HG02970 (cell line): ENCODE measurements around the gene EIF4B.

Experiments used
- ATAC-seq: cut with Tn5 transposase; IDR thresholded peaks from one replicate; pipeline ENCODE4 v1.9.1; 2021; ENCODE audit warnings: mild to moderate bottlenecking, moderate library complexity, moderate number of reproducible peaks; ENCODE audit not compliant: unreplicated experiment, low FRiP score

Gene EIF4B

DNA sequence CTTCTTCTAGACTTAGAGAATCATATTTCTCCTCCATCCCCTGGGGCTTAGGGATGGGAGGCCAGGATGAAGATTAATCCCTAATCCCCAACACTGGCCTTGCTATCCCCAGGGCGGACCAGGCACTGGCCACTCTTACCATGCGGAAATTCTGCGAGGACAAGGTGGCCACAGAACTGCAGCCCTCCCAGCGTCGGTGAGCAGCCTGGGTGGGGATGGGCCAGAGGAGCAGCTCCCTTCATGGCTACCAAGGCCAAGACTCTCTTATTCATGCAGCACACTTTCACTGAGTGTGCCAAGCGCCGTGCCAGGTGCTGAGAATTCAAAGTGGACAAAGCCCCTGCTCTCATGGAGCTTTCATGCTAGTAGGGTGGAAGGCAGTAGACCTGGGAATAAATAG is 50.6 kb downstream of the EIF4B start:
- ATAC-seq = no peak

DNA sequence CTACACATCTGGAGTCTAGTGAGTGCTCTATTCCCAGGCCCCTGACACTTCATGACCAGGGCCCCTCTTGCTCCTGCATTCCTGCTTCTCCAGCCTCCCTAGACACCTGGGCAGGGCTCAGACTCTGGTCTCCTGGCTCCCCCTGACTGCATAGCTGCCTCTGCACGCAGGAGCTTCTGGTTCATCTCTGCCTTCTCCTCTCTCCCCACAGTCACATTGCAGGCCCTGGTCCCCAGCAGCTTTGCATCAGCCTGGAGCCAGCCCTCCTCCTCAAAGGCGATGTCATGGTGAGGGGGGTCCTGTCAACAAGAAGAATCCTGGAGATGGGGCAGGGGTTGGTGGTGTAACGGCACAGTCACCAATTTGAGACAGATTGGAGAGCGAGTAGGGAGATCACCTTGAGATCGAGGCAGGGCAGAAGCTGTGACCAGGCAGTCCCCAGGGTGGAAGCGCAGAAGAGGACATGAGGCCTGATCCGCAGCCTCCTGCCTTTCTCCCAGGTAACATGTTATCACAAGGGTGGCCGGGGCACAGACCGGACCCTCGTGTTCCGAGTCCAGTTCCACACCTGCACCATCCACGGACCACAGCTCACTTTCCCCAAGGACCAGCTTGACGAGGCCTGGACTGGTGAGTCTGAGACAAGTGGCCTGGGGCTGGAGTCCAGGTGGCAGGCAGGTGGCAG is 51.7 kb downstream of the EIF4B start:
- no peak for ATAC-seq

- ATAC-seq = no peak
These were observed 52.6 kb downstream of the EIF4B start for GRCh38 chr12:53058674-53059433.

DNA sequence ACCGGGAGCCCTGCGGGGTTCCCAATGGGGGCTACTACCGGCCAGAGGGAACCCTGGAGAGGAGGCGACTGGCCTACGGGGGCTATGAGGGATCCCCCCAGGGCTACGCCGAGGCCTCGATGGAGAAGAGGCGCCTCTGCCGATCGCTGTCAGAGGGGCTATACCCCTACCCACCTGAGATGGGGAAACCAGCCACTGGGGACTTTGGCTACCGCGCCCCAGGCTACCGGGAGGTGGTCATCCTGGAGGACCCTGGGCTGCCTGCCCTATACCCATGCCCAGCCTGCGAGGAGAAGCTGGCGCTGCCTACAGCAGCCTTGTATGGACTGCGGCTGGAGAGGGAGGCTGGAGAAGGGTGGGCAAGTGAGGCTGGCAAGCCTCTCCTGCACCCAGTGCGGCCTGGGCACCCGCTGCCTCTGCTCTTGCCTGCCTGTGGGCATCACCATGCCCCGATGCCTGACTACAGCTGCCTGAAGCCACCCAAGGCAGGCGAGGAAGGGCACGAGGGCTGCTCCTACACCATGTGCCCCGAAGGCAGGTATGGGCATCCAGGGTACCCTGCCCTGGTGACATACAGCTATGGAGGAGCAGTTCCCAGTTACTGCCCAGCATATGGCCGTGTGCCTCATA is 53.3 kb downstream of the EIF4B start:
- no peak for ATAC-seq

GRCh38 chr12:53060064-53060720 is 53.9 kb downstream of the EIF4B start:
- ATAC-seq = no peak

GRCh38 chr12:53060721-53061276 is 54.5 kb downstream of the EIF4B start:
- ATAC-seq = no peak

DNA sequence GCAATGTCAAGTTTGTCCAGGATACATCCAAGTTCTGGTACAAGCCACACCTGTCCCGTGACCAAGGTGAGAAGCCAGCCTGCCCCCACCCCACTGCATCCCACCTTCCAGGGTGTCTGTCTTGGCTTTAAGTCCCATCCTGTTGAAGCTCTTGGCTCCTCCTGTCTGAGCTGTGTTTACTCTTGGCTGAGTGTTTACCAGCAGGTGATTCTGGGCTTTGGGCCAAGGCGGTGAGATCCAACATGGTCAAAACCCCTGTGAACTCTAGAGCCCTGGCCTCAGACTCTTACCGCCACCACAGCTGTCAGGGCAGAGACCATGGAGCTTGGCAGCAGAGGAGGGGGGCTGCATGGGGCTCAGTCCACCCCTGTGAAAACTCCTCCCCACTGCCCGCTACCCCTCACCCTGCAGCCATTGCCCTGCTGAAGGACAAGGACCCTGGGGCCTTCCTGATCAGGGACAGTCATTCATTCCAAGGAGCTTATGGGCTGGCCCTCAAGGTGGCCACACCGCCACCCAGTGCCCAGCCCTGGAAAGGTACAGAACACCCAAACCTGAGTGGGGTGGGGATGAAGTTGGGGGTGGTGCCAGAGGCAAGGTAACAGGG is 55.3 kb downstream of the EIF4B start:
- ATAC-seq = no peak

DNA sequence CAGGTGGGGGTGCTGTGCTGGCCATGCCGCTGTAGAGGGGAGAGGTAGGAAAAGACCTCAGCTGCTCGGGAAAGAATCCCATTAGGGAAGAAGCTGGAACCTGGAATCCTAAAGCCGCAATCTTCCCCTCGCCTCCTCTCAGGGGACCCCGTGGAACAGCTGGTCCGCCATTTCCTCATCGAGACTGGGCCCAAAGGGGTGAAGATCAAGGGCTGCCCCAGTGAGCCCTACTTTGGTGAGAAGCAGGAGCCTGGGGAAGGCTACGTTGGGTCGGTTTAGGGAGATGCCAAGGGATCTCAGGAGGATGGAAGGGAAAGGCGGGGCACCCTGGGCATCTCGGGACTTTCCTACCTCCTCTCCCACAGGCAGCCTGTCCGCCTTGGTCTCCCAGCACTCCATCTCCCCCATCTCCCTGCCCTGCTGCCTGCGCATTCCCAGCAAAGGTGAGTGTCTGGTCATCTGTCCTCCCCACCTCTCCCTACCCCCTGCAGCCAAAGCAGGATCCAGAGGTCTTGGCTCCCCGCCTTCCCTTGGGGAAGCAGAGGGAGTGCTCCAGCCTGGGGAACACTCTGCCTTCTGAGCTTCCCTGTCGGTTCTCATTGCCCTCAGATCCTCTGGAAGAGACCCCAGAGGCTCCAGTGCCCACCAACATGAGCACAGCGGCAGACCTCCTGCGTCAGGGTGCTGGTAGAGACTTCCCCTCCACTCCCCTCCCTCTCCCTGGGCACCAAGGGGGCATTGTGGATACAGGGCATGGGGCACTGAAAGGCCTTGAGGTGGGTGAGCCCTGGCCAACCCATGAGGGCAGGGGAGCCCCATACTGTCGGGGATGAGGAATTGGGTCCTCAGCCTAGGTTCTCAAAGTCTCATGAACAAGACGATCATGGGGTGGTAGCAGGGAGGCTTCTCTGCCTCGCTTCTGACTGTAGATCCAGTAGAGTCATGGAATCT is 56.0 kb downstream of the EIF4B start:
- no peak for ATAC-seq

DNA sequence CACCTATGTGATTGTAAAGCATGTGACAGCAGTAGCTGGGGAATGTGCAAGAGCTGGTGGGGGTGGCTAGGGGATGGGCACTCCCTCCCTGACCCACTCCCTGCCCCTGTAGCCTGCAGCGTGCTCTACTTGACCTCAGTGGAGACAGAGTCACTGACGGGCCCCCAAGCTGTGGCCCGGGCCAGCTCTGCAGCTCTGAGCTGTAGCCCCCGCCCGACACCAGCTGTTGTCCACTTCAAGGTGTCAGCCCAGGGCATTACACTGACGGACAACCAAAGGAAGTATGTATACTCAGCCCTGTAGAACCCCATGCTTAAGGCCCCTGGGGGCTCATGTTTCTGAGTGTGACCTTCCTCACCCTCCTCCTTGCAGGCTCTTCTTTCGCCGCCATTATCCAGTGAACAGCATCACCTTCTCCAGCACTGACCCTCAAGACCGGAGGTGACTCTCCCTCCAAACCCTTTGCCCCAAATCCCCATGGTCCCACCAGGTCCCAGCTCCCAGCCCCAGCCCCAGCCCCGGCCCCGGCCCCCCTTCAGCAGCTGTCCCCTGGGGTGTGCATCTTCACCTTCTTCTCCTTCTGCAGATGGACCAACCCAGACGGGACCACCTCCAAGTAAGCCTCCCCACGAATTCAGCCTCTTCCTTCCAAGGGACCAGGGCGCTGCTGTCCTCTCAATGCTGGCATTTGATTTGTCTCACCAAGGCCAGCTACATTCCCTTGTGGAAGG is 56.9 kb downstream of the EIF4B start:
- ATAC-seq = no peak

DNA sequence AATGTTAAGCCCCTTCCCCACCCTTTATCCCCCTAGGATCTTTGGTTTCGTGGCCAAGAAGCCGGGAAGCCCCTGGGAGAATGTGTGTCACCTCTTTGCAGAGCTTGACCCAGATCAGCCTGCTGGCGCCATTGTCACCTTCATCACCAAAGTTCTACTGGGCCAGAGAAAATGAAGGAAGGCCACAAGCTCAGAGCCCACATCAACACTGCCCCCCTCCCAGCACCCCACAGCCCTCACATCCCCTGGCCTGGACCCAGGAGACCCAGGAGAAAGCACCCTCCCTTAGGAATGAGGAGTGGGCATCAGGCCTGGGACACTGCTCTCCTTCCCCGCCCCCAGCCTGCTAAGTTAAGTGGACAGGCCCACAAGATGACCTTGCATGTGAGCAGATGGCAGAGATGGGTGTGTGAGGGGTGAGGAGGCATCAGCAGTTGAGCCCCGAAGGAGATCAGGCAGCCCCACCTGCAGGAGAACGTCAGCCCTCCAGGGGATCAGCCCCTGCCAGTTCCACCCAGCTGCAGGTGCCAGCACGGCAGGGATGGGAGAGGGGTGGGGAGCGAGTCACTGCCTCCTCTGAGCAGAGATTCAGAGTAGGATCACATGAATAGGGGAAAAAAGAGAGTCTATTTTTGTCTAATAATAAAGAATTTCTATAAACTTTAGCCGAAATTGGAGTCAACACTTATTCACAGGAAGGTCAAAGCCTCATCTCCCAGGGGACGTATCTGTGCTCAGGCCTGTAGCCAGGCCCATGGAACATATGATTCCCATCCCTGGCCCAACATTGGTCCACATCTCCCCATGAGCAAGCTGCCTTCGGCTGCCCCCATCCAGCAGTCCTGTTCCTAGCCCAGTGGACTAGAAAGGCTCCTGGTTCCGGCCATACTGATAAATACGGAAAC is 57.7 kb downstream of the EIF4B start:
- no peak for ATAC-seq

DNA sequence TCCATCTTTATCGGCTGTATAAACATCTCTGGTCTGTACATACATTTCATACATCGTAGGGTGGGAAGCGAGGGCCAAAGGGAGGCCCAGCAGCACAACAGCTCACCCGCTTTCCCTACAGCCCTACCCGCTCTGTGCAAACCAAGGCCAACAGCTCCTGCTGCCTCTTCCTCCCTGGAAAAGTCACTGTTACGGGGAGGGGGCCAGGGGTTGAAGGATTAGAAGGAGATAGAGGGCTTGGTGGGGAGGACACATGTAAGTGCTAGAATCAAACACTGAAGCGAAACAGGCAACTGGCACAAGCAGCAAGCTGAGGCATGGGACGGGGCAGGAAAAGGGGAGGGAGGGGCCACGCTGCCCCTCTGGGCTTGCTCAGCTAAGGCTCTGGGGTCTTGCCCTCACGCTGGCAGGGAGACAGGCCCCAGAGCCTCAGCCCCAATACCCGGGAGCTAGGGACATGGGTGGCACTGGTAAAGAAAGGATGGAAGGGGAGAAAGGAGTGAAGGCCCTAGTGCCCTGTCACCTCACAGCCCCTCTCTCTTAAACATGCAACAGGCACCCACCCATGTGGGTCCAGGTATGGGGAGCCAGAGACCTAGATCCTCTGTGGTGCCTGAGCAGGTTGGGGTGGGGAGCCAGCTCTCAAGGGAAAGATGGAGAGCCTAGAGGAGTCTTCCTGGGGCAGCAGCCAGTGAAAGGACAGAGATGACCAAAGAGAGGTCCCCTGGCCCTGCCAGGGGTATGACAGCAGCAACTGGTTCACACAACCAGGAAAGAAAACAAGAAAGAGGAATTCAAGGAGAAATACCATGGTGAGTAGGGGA is 58.6 kb downstream of the EIF4B start:
- no peak for ATAC-seq

DNA sequence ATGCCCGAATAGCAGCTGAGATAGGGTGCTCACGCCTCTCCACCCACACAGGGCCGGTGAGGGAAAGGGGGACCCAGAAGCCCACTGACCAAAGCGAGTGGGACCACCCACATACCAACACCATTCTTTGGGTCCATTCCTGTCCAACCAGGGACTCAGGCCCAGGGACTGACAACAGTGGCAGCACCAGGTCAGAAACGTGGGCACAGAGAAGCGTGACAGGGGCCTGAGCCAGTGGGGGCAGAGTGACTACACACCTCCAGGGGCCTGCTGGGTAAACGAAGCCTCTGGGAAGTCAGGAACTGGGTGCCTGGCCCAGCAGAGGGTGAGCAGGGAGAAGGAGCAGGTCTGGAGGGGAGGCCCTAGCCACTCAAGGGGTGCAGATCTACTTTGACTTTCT is 59.2 kb downstream of the EIF4B start:
- ATAC-seq = no peak

- ATAC-seq = no peak
These were observed 60.0 kb downstream of the EIF4B start for GRCh38 chr12:53065975-53066931.

DNA sequence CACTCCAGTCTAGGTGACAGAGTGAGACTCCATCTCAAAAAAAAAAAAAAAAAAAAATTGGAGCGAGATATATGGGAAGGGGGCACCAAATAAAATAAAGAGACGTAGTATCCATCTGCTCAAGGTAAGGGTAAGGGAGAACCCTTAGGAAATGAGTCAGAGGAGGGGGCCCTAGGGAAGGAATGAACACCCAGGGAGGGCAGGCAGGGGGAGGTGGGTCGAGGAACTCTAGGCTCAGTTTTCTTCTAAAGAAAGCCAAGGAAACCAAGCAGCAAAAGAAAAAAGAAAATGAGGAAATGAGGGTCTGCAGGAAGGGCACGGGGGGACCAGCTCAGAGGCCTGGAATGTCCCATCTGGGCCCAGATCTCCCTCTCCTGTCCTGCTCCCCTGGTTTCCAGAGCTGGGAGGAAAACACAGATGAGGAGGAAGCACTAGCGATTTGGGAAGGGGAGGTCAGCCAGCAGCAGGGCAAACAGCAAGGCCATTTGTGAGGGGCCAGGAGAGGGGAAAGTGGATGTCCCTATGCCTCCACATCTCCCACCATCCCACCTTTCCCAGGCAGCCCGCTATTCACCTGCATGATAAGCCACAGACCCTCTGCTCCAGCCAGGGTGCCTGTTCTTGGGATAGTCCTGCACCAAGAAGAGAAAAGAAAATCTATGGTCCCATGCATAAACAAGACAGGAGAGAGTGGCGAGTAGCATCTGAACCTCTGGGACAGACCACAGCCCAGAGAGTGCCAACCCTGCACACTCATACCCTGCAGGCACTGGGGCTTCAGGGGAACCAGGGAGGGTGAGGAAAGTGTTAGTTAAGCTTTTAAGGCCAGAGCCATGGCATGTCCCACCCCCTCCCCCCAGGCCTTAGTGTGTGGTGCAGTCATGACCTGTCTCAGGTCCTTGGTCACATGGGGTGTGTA is 61.1 kb downstream of the EIF4B start:
- ATAC-seq = no peak
